OCI-M2 (cell line): ENCODE data around the gene NBPF15.
"Not testable (repeated sequence)": the region's sequence is repeated elsewhere in the genome, so short reads cannot be mapped to it uniquely, and the experiment has no call there.

Experiments used
- DNase-seq: peaks from one replicate; lab custom pipeline; 2025; ENCODE audit not compliant: unreplicated experiment; lab: John Stamatoyannopoulos, UW

NBPF15 gene, protein sequence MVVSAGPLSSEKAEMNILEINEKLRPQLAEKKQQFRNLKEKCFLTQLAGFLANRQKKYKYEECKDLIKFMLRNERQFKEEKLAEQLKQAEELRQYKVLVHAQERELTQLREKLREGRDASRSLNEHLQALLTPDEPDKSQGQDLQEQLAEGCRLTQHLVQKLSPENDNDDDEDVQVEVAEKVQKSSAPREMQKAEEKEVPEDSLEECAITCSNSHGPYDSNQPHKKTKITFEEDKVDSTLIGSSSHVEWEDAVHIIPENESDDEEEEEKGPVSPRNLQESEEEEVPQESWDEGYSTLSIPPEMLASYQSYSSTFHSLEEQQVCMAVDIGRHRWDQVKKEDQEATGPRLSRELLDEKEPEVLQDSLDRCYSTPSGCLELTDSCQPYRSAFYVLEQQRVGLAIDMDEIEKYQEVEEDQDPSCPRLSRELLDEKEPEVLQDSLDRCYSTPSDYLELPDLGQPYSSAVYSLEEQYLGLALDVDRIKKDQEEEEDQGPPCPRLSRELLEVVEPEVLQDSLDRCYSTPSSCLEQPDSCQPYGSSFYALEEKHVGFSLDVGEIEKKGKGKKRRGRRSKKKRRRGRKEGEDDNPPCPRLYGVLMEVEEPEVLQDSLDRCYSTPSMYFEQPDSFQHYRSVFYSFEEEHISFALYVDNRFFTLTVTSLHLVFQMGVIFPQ

GRCh38 chr1:144461136-144461759 is at the start of gene NBPF15:
Gene NBPF15 (minus strand): TSS chr1:144461669. CDS start chr1:144440003, 21,666 bp downstream.
- DNase-seq, result not testable (repeated sequence)

- DNase-seq, result not testable (repeated sequence)
These were observed 35.0 kb upstream of the NBPF15 start for GRCh38 chr1:144496429-144496828.

GRCh38 chr1:144494130-144494529 is 32.7 kb upstream of the NBPF15 start:
- DNase-seq, result not testable (repeated sequence)

DNA sequence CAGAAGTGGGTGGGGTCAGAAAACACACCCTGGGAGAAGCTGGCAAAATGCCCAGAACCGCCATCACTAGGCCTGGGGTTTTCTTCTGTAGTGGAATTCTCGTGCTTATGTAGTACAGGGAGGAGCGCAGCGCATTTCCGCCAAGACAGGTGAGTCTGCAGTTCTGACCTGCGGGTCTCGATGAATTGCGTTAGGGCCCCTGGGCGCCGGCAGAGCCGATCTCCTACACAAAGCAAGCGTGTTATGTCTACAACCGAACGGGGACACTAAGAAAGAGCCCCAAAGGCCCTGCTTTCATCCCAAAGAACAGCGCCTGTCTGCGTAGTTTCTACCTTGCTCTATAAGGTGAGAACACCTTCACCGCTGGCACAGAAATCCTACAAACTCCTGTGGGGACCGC is 28.9 kb upstream of the NBPF15 start:
- not testable (repeated sequence) for DNase-seq

- DNase-seq, result not testable (repeated sequence)
These were observed 25.5 kb upstream of the NBPF15 start for GRCh38 chr1:144487002-144487401.

- DNase-seq, result not testable (repeated sequence)
These were observed 23.9 kb upstream of the NBPF15 start for GRCh38 chr1:144485048-144485993.

DNA sequence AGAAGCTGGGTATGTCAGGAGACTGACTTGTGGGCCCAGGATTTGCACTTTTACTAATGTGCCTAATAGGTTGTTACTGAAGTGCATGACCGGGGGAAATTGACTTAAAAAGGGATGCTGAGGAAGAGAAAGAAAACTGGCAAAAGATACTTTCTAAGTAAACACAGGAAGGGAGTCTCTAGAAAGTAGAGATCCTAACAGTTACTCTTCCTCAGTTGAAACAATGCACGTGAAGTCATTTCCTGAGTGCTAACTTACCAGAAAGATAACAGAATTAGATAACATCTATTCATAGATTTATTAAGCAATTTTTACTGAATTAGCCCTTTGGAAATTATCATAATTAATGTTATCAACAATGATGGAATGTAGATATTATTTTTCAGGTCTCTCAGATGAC is 12.4 kb upstream of the NBPF15 start:
- DNase-seq, result not testable (repeated sequence)

DNA sequence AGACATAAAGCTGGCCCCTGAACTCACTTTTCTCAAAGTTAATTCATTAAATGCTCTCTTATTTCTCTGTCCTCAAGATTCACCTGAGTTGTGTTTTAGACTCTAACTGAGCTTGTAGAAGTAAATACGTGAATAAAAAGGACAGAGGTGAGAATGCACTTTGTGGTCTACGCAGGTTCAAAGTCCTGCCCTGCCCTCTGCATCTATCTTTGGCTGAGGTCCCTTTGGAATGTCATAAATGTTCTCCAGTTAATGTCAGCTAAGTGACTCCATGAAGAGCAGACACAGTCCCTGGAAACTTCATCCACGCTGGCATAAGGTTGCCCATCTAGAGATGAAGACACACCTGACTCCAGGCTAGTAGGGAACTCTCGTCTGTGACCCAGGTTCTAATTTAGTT is 10.0 kb upstream of the NBPF15 start:
- DNase-seq, result not testable (repeated sequence)

- not testable (repeated sequence) for DNase-seq
These were observed 309 bp upstream of the NBPF15 start for GRCh38 chr1:144461778-144462177.

DNA sequence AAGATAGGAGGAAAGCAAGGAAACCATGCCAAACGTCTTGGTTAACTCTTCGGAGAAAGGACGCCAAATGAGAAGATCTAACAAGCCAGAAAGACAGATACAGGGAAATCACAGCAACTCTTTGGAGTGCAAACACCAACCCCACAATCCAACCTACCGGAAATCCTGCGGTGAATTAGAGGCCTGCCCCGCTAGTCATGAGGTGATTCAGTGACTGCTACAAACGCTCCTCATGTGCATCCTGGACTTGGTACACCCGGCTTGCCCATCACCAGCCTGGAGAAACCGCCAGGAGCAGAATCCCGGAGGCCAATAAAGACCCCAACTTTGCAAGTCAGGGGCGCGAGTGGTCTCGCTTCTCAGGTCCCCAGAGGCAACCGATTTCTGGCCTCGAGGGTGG is 783 bp downstream of the NBPF15 start:
- not testable (repeated sequence) for DNase-seq

DNA sequence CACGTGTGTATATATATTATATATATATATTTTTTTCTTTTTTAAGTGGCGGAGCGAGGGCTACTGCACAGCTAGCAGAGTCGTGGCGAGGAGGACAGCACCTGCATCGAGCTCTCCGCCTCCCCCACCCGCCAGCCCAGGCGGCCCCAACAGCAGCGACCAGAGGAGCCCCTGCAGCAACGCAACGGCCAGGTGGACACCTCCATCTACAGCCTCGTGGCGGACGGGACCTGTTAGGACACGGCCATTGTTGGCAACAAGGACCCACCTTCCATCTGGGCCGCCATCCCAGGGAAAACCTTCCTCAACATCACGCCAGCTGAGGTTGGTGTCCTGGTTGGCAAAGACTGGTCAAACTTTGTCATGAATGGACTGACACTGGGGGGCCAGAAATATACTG is 19.1 kb downstream of the NBPF15 start:
- not testable (repeated sequence) for DNase-seq

DNA sequence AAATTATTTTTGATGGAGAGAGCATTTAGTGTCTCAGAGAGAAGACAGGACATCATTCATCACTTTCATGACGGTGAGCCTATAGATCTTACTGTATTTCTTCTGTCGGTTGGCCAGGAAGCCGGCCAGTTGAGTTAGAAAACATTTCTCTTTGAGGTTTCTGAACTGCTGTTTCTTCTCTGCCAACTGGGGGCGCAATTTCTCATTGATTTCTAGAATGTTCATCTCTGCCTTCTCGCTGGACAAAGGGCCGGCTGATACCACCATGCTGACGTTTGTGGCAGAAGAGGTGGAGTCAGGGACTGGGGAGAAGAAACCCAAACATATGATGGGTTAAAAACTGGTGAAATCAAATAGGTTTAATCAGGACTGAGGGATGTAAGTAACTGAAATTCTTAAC is 21.7 kb downstream of the NBPF15 start:
- not testable (repeated sequence) for DNase-seq

GRCh38 chr1:144418891-144419694 is 42.4 kb downstream of the NBPF15 start:
- DNase-seq, result not testable (repeated sequence)

GRCh38 chr1:144413404-144414118 is 47.9 kb downstream of the NBPF15 start:
- not testable (repeated sequence) for DNase-seq

DNA sequence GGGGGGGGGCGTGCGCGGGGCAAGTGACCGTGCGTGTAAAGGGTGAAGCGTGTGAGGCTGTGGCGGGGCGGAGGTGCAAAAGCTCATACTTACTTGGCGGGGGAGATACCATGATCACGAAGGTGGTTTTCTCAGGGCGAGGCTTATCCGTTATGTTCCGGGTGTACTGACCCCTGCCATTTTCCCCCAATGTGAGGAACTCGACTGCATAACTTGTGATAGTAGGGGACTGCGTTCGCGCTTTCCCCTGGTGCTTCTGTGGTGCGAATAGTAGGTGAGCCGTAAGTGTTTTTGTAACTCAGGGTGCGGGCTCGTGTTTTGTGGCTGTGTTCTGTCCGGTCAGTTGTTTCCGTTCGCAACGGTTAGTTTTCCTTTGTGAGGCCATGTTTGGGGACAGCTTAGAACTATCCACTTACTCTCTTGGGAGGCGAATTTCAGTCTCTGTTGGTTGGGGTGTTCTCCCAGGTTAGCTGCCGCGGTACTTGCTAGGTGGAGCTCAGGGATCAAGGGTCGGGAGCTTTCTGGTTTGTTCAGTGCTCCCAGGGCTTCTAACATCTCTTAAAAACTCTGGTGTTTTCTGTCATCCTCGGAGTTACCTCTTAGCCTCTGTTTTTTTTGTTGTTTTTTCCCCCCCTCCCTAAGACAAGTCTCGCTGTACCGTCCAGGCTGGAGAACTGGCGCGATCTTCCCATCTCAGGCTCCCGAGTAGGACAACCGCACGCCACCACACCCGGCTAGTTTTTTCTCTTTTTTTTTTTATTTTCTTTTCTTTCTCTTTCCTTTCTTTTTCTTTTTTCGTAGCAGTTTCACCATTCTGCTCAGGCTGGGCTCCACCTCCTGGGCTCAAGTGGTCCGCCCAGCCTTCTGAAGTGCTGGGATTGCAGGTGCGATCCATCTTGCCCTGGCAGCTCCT is 48.7 kb downstream of the NBPF15 start:
- DNase-seq, result not testable (repeated sequence)

DNA sequence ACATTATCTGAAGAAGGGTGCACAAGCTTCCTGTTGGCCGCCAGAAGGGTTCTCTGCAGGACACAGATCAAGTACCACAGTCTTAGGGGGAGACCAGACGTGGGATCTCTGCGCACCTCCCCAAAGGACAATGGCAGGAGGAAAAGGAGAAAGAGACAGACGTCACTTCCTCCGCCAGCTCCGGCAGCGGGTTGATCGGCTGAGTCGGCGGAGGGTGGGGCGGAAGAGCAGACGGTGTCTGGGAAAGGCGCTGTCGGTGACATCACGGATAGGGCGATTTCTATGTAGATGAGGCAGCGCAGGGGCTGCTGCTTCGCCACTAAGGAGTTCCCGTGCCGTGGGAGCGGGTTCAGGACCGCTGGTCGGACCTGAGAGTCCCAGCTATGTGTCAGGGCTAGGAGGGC is 49.4 kb downstream of the NBPF15 start:
- DNase-seq, result not testable (repeated sequence)

GRCh38 chr1:144402807-144403206 is 58.7 kb downstream of the NBPF15 start:
- DNase-seq, result not testable (repeated sequence)

DNA sequence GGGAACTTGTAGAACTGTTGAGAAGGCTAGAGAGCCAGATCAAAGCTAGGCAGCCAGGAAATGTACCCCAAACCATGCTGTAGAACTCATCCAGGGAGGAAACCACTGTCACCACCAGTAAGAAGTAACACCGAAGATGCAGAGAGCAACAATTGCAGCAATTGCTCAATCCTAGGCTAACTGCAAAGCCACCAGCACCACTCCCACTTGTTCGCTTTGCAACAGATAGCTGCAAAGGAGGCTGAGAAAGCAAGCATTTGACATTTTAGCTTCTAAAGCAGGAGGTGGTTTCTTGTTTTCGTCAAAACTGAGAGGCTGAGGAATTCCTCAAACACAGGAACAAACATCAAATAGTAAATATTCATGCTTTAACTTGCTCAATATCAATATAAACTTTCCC is 89.8 kb downstream of the NBPF15 start:
- DNase-seq, result not testable (repeated sequence)
